ENCODE data around the gene GNAL. TPM values are rescaled to one million over a fixed set of nuclear protein-coding genes. Genes with fewer than 3 reads are reported as not detected.
A peak's percentile ranks its signal among the peaks of the same experiment; 100 is the strongest.

Gene GNAL
- total and polyA plus RNA-seq, 2 of the 4 experiments (the other 2 are of a cell fraction), result 0.15 to 0.36 TPM

GRCh38 chr18:11757084-11757590 is 68.1 kb downstream of the GNAL start:
- H3K4me2 ChIP-seq (ENCODE audit: low read depth, low read length), result no peak overlapping the region
- ChIA-PET CTCF (no interaction called here), POLR2A (ENCODE audit: unreplicated experiment) (no interaction called here)
- in situ Hi-C loops (cut with MboI; ENCODE audit: low sequenced_read_pairs), result no loop called here
- no peak overlapping the region for H3K27ac ChIP-seq (ENCODE audit: insufficient read depth, low read length)
- H3K56ac ChIP-seq (ENCODE audit: extremely low read depth, insufficient read depth, low read length), result no peak overlapping the region
- H3K36me3 ChIP-seq (ENCODE audit: control insufficient read depth, insufficient read depth, low read length), result no peaks in the 10 kb centered on the region
- 54% methylated on average over 4 of the region's 5 CpGs; no CpG with 5 or more reads in 1 of the 2 experiments for WGBS, 2 experiments (ENCODE audit: extremely low coverage in 2 of 2, insufficient read length in 1 of 2)
- H3K9me1 ChIP-seq (ENCODE audit: insufficient read depth, low read length), result no peaks in the 10 kb centered on the region
- H3K23ac ChIP-seq (ENCODE audit: low read depth, low read length), result no peak overlapping the region
- H3K9me3 ChIP-seq (ENCODE audit: control insufficient read depth, insufficient read depth, low read length), result no peaks in the 10 kb centered on the region
- ATAC-seq (ENCODE audit: low read depth) (no peak), DNase-seq (no peak)
- no peak for TF ChIP-seq NFE2L2 (IDR thresholded peaks at IDR 0.05; ENCODE audit: low read depth, low read length)
- TF ChIP-seq BHLHE40 (IDR thresholded peaks at IDR 0.05; ENCODE audit: low read depth, low read length), result no peak
- TF ChIP-seq FOS (IDR thresholded peaks at IDR 0.05; ENCODE audit: low read depth, low read length), result no peak
- TF ChIP-seq CEBPB (IDR thresholded peaks at IDR 0.05; ENCODE audit: low read depth, low read length), result no peak
- no peak for TF ChIP-seq ELK1 (IDR thresholded peaks at IDR 0.05; ENCODE audit: borderline replicate concordance, low read depth, low read length)
- TF ChIP-seq RFX5 (IDR thresholded peaks at IDR 0.05; ENCODE audit: low read depth, low read length), result no peak
- no peak for TF ChIP-seq CTCF (conservative IDR thresholded peaks at IDR 0.05; ENCODE audit: low read depth, low read length)
- no peak for TF ChIP-seq POLR2A (IDR thresholded peaks at IDR 0.05; ENCODE audit: low read depth, low read length)
- TF ChIP-seq RAD21 (IDR thresholded peaks at IDR 0.05; ENCODE audit: low read length), result no peak
- no peak for TF ChIP-seq CHD1 (IDR thresholded peaks at IDR 0.05; ENCODE audit: low read depth, low read length)
- no peak for TF ChIP-seq MXI1 (IDR thresholded peaks at IDR 0.05; ENCODE audit: borderline replicate concordance, low read depth, low read length)
- no peak for TF ChIP-seq USF2 (IDR thresholded peaks at IDR 0.05; ENCODE audit: low read depth, low read length)
- TF ChIP-seq MAFK (IDR thresholded peaks at IDR 0.05; ENCODE audit: low read depth, low read length), result no peak
- no peak for TF ChIP-seq RCOR1 (IDR thresholded peaks at IDR 0.05; ENCODE audit: insufficient replicate concordance, low read length)
- no peak overlapping the region for H2BK15ac ChIP-seq (ENCODE audit: low read depth, low read length)
- H4K91ac ChIP-seq (ENCODE audit: insufficient read depth, low read depth, low read length), result no peak overlapping the region
- no peak overlapping the region for H2AK5ac ChIP-seq (ENCODE audit: low read depth, low read length)
- no peak overlapping the region for H2AK9ac ChIP-seq (replicated peaks; ENCODE audit: low read depth, low read length, poor library complexity)
- peak overlapping the region; percentile 40 for H2AFZ ChIP-seq (replicated peaks; ENCODE audit: low read length, poor library complexity)
- no peak overlapping the region for H2BK120ac ChIP-seq (ENCODE audit: low read depth, low read length)
- intact Hi-C loops (cut with micrococcal nuclease), result no loop called here
- no peak overlapping the region for H2BK5ac ChIP-seq (ENCODE audit: low read depth, low read length, poor library complexity, severe bottlenecking)
- H3K9ac ChIP-seq (ENCODE audit: low read depth, low read length), result no peak overlapping the region
- dilution Hi-C loops (cut with HindIII; ENCODE audit: low sequenced_read_pairs, unreplicated experiment), result no loop called here
- H3K14ac ChIP-seq (replicated peaks; ENCODE audit: low read depth, low read length), result no peak overlapping the region
- H3K27me3 ChIP-seq (ENCODE audit: control insufficient read depth, insufficient read depth, low read length), result peaks cover 36% of the 10 kb centered on the region
- no TSS peak for BruUV-seq (replicated peaks)
- no peaks in the 10 kb centered on the region for H3K79me1 ChIP-seq (ENCODE audit: low read depth in 1 of 2, low read length in 2 of 2)
- H2BK20ac ChIP-seq (ENCODE audit: low read depth, low read length), result no peak overlapping the region
- H4K8ac ChIP-seq (ENCODE audit: low read depth in 2 of 2, low read length in 2 of 2), result no peak overlapping the region
- no peaks in the 10 kb centered on the region for H3K4me1 ChIP-seq (ENCODE audit: control insufficient read depth, insufficient read depth, low read length)
- H3K18ac ChIP-seq (ENCODE audit: low read depth, low read length), result no peak overlapping the region
- no peaks in the 10 kb centered on the region for H4K20me1 ChIP-seq (ENCODE audit: insufficient read depth, low read length)
- H4K5ac ChIP-seq (ENCODE audit: low read depth, low read length), result no peak overlapping the region
- no peak overlapping the region for H3K4ac ChIP-seq (ENCODE audit: low read depth, low read length)
- no peak overlapping the region for H3K4me3 ChIP-seq (ENCODE audit: insufficient read depth, low read depth, low read length)
